Gastroesophageal sphincter (tissue), 3 donors: ENCODE data around the gene SDC1.

ENCODE experiments used
- EP300 ChIP-seq: sonication (generic); formaldehyde crosslinking; IDR thresholded peaks from one replicate; pipeline ENCODE4 v1.6.1; 2017; ENCODE audit warnings: antibody characterized with exemption, mild to moderate bottlenecking
- POLR2A ChIP-seq, 2 donors: fragments of 450-650 bp; IDR thresholded peaks; one replicate each; pipeline ENCODE4 v1.6.1; 2017; ENCODE audit warnings: antibody characterized with exemption in 2 of 2, mild to moderate bottlenecking in 2 of 2, moderate library complexity in 1 of 2
- TF ChIP-seq, protein P1 (sequence below), 4 experiments: fragments of 200-600 bp in 2 of 4; fragments of 450-650 bp in 2 of 4; sonication (generic) in 1 of 4; IDR thresholded peaks; one replicate each; pipeline ENCODE4 v1.5.1; 2017 to 2019; ENCODE audit warnings: antibody characterized with exemption in 4 of 4, mild to moderate bottlenecking in 2 of 4, moderate library complexity in 2 of 4

DNA sequence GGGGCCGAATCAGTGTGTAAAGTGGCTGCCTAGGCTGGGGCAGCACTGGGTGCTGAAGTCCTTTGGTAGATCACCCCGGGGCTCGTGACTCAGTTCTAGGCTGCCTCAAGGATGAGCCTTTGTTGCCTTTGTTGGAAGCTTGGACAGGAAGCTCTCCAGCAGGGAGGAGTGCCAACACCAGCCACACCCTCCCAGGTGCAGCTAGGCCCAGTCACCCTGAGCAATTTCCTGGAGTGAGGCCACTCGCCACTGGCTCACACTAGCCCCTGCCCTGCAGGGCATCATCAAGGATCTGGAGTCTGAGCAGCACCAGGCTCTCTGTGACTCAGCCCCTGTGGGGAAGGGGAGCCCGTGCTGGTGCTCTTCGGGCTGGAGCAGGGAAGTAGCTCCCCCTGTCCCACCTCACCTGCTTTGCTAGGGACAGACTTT is 6.7 kb upstream of the SDC1 start:
- TF ChIP-seq, protein P1, sequence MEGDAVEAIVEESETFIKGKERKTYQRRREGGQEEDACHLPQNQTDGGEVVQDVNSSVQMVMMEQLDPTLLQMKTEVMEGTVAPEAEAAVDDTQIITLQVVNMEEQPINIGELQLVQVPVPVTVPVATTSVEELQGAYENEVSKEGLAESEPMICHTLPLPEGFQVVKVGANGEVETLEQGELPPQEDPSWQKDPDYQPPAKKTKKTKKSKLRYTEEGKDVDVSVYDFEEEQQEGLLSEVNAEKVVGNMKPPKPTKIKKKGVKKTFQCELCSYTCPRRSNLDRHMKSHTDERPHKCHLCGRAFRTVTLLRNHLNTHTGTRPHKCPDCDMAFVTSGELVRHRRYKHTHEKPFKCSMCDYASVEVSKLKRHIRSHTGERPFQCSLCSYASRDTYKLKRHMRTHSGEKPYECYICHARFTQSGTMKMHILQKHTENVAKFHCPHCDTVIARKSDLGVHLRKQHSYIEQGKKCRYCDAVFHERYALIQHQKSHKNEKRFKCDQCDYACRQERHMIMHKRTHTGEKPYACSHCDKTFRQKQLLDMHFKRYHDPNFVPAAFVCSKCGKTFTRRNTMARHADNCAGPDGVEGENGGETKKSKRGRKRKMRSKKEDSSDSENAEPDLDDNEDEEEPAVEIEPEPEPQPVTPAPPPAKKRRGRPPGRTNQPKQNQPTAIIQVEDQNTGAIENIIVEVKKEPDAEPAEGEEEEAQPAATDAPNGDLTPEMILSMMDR (IDR thresholded peaks at IDR 0.05), result no peak
- TF ChIP-seq EP300 (no peak), POLR2A (IDR thresholded peaks at IDR 0.05) (no peak)
